ENCODE results near the gene BTBD8.

DNA sequence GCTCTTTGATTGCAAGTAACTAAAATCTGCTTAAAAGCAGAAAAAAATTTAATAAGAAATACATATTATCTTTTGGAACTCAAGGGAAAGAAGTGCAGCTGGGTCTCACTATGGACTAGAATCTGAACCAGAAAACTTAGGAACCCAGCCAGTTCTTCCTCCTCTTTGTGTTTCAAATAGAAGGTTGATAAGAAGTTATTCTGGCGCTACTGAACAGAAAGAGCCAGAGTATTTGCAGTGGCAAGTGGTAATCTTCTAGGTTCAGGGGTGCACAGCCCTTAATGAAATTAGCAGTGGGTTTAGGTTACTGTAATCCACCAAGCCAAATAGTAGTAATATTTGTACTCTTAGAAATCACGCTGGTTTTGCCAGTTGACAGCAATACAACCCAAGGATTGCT, 28.5 kb downstream of the BTBD8 start:
- TF ChIP-seq, protein P1, sequence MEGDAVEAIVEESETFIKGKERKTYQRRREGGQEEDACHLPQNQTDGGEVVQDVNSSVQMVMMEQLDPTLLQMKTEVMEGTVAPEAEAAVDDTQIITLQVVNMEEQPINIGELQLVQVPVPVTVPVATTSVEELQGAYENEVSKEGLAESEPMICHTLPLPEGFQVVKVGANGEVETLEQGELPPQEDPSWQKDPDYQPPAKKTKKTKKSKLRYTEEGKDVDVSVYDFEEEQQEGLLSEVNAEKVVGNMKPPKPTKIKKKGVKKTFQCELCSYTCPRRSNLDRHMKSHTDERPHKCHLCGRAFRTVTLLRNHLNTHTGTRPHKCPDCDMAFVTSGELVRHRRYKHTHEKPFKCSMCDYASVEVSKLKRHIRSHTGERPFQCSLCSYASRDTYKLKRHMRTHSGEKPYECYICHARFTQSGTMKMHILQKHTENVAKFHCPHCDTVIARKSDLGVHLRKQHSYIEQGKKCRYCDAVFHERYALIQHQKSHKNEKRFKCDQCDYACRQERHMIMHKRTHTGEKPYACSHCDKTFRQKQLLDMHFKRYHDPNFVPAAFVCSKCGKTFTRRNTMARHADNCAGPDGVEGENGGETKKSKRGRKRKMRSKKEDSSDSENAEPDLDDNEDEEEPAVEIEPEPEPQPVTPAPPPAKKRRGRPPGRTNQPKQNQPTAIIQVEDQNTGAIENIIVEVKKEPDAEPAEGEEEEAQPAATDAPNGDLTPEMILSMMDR (conservative IDR thresholded peaks at IDR 0.05; ENCODE audit: low read length): no peak
- TF ChIP-seq EZH2phosphoT487 (IDR thresholded peaks at IDR 0.05; ENCODE audit: borderline replicate concordance, low read depth, low read length): no peak

All from OCI-LY7 (cell line).